Inflammatory macrophage (primary cell): ENCODE measurements around the gene SPATA46.
A peak's percentile ranks its signal among the peaks of the same experiment; 100 is the strongest.

Experiments
- DNase-seq, 2 donors: peaks; one replicate each; pipeline ENCODE4 v3.0.0-alpha.2; 2020 to 2022

Gene SPATA46

DNA sequence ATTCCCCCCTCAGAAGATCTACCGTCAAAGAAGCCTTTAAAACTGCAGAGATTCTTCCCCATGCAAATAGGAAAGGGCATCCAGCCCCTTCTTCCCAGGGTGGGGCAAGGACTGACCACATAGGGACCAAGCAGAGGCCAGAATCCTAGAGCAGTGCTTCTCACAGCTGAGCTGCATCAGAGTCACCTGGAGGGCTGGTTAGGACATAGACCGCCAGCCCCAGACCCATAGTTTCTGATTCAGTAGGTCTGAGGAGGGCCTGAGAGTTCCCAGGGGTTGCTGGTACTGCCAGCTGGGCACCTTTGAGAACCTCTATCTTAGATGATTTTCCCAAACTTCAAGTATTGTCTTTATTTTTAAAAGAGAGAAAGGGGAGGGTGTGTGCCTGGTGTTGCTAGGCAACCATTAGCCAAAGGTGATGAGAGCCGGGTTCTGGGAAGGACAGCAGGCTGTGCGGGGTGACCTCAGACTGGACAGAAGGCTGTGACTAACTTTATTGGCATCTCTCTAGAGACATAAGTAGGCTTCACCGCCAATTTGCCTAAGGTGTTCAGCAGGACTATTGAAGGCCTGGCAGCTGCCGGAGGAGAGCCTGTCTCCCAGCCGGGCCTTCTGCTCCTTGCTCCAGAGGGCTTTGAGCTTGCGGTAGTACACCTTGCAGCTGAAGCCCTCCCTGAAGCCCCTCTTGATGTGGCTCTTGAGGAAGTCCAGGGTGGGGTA is 3.0 kb downstream of the SPATA46 start:
- DNase-seq: no peak

DNA sequence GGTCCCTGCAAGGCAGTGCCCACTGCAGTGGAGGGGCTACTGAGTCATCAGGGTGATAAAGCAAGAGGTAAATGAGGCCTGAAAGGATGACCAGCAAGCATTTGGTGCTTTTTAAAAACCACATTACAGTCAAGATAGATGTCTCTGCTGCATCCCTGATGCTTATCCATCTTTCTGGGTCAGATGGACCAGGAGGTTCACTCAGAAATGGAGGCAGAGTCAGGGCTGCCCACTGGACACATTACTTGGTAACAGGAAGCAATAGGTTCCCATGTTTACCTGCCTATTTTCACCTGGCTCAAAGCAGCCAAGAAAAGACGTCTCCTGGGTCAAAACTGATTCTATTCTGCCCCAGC is 3.6 kb downstream of the SPATA46 start:
- DNase-seq: no peak

DNA sequence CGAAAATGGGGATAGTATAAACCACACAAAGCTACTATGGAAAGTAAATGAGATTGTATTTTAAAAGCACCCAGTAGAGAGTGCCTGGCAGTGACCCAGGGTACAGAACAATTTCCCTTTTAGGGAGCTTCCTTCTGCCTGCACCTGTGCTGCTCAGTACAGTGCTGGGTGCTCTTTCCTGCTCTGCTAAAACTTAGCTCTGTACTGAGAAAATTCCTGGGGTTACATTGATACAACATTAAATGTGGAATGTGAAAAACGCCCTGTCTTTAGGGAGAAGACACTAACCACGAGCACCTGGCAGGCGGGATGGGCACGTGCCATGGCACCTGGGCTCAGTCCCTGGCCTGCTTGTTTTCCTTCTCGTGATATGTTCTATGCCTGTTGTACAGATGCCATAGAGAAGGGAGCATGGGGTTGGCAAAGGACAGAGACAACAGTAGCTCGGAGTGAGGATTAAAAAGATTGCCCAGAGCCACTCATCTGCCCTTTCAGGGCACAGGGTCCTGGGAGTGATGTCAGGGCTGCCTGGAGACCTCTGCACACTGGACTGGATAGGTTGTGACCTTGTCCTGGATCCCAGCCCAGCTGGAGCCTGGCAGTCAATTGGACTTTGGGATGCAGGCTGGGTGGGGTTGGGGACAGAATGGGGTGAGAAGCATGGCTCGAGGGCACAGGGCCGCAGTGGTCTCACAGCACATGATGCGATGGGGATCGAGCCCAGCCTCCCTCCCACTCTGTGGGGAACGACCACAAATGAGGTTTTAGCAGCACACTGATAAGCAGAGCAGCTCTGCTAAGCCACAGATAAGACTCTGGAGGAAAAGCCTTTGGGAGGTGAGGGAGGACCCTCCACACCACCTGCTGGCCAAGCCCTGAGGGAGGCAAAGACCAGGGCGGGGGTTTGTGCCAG is 4.2 kb downstream of the SPATA46 start:
- no peak for DNase-seq

DNA sequence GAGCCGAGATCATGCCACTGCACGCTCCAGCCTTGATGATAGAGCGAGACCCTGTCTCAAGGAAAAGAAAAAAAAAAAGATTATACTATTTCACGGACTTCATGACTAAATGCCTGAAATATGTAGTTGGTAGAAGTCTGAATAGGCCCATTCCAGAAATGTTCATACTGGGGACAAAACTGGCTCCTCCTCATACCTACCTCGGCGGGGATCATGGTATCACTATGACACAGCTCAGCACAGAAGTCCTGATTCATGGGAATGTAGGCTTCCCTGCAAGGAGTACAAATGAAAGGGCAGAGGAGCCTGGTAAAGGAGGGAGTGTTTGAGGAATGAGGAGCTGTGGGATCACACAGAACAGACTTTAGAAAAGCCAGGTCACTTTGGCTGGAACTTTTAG is 5.0 kb downstream of the SPATA46 start:
- no peak for DNase-seq

DNA sequence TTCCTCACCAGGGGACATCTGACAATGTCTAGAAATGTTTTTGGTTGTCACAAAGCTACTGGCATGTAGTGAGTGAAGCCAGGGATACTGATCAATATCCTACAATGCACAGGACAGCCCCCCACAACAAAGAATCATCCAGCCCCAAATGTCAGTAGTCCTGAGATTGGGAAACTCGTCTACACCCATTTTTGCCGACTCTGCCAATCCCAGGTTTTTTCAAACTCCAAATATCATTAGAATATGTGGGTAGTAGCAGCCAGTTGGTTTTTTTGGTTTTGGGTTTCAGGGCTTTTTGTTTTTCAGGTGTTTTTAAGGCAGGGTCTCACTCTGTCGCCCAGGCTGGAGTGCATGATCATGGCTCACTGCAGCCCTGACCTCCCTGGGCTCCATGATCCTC is 5.9 kb downstream of the SPATA46 start:
- DNase-seq: no peak

DNA sequence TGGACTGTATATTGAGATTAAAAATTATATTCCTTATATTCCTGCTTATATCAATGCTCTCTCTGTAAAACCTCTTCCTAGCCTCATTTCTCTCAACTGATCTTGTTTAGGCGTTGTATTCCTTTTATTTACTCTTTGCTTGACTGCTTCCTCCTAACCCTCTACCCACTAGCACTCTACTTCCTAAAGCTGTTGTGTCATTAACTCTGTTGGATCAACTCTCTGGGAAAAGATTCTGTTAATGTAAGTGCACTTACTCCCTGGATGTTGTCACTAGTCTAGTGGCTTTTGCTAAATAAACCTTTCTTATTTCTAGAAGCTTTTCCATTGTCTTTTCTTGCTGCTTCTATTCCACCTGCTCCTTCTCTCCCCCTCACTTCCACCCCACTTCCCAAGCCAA is 6.5 kb downstream of the SPATA46 start:
- DNase-seq: no peak

DNA sequence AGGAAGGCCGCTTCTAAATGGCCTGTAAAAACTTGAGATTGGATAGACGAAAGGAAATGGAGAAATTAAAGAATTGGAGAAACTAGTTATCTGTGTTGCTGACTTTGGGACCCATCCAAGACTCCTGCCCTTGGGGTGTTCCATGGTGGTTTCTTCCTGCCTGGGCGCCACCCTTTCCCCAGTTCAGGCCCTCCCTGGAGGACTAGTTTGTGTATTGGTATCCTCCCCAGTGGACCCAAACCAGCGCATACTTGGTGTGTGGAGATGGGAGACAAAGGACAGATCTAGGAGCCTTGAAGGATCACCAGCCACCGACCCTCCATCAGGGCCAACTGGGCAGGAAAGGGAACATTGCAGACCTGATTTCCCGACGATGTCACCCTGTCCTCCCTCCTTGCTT is 7.1 kb downstream of the SPATA46 start:
- no peak for DNase-seq

DNA sequence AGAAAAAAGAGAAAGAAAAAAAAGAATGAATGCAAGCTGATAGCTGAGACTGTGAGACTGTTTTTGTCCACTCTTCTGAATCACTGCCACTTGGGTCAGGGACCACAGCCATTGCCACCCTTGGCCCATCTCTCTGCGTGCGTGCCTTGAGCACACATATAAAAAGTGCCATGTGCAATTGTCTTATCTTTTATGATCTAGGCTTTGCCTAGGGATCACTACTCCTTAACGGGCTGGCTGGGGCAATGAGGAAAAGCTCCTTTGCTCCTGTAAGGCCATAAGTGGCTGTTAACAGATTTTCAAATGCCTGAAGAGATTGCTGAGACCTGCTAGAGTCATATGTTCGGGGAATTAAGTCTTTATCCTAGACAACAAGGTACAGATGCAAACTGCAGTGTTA is 8.2 kb downstream of the SPATA46 start:
- DNase-seq: no peak

DNA sequence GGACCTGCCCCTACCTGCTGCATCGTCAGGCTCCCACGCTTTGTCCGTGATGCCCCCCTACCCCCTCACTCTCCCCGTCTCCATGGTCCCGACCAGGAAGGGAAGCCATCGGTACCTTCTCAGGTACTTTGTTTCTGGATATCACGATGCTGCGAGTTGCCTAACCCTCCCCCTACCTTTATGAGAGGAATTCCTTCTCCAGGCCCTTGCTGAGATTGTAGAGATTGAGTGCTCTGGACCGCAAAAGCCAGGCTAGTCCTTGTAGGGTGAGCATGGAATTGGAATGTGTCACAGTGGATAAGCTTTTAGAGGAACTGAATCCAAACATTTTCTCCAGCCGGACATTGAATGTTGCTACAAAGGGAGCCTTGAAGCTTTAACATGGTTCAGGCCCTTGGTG is 8.9 kb downstream of the SPATA46 start:
- no peak for DNase-seq

DNA sequence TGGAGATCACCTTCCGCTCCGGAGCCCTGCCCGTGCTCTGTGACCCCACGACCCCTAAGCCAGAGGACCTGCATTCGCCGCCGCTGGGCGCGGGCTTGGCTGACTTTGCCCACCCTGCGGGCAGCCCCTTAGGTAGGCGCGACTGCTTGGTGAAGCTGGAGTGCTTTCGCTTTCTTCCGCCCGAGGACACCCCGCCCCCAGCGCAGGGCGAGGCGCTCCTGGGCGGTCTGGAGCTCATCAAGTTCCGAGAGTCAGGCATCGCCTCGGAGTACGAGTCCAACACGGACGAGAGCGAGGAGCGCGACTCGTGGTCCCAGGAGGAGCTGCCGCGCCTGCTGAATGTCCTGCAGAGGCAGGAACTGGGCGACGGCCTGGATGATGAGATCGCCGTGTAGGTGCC is 9.6 kb downstream of the SPATA46 start:
- DNase-seq: no peak

DNA sequence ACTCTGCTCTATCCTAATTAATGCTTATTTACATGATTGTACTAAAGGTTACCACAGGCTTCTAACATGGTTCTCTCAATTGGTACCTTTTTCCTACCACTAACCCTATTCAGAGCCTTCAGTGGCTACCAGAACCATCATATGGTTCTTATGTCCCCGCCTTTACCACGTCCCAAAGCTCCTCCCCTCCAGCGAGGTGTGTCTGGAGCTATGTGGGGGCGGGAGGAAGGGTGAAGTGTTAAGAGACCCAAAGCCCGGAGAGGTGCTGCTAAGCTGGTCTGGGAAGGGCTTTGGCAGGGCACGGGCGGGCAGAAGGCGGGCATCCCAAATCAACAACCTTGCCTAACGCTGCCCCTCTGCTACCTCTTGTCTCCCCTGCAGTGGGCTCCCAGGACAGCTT is 10.0 kb downstream of the SPATA46 start:
- DNase-seq: no peak

DNA sequence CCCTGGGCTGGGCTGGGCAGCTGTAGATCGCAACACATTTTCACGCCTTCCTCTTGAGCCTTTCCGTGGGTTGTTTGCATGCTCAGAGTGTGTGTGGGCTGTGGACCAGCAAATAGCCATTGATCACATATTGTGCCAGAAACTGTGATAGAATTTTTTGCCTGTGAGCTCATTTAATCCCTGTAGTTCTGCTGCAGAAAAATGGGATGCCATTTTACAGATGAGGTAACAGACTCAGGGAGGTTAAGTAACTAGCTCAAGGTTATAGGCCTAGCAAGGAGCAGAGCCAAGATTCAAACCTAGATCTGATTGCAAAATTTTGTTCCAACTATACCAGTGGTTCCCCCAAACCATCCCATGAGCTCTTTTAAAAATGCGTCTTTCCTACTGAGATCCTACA is 10.5 kb downstream of the SPATA46 start:
- DNase-seq: no peak

DNA sequence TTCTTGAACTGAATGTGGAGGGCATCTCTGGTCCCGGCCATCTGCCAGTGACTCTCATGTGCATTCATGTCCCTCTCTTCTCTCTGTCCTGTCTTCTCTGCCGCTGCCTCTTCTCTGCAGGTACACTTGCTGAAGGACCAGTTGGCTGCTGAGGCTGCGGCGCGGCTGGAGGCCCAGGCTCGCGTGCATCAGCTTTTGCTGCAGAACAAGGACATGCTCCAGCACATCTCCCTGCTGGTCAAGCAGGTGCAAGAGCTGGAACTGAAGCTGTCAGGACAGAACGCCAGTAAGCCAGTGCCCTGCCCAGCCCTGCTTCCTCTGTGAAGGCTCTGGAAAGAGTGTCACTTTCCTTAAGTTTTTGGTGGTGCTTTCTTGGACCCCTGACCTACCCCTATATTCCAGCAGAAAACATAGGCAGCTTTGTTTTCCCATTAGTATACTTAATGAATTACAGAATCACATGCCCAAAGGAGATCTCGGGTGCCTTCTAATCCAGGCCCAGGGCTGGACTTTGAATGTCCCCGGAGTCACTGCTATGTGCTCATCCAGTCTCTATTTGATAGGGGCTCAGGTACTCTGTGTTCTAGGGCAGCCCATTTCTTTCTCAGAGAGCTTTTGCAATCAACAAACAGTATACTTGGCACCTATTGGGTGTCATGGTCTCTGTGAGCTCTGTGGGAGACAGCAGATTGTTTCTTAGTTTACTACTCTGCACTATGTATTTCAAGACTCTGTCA is 11.2 kb downstream of the SPATA46 start:
- no peak for DNase-seq

DNA sequence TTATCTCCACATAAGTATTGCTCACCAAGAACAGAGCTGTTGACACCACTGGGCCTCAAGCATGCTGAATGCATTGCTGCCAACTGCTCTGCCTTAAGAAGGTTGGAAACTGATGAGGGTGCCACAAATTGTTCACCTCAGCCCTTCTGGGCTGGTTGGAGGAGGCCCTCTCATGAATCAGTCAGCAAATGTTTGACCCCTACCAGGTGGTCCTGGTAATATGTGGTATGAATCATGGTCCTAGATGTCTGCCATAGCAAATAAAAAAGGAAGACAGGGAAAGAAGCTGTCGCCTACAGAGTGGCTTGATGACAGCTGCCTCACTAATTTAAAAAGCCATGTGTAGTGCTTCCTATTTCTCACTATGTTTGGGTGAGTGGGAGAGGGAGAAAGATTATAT is 12.2 kb downstream of the SPATA46 start:
- DNase-seq: peak in 1 of 2 donors; percentile 43

DNA sequence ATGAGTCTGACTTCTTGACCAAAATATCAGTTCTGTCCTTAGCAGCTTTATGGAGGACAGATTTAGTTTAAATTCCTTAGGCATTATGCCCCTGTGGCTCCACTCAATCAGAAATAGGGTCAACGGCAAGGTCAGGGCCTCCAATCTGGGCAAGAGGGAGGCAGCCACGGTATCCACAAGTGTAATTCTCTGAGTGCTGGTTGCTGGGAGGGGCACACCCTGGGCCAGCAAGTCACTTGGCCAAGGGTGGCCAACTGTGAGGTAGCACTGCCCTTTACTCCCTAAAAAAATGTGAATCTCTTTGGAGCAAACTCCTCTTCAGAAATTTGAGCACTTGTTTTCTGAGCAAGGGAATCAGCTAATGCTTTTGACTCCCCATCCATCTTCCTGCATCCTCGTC is 12.8 kb downstream of the SPATA46 start:
- DNase-seq: no peak

DNA sequence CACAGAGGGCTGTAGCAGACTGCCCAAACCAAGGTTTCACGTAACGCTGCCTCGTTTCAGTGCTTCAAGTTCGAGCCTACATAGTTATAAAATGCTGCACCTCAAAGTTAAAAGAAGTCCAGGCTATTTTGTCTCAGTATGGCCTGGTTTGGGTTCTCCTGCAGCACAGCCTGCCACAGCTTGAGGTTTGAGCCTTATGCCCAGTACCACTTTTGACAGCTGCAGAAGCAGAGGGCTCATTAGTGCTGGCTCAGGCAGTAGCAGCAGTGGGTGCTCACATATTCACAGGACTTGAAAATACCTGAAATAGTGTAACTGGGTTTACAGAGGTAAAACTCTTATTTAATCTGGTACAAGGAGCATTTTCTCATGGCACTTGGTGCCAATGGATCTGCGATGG is 15.3 kb downstream of the SPATA46 start:
- DNase-seq: no peak

DNA sequence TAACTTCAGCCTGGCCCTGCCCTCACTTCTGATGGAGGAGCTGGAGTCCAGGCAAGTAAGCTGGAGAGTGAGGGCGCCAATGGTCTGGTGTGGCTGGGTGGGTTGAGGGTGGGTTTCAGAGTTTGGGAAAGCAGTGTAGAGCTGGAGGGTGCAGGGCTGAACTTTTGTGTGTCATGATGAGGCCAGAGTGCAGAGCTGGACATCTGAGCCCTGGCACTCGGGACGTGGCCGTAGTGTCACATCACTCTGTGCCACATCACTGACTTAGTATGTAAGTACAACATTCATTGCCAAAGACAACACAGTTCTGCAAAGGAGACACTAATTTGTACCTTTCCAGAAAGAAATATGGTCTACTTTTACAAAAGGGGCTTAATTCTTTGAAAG is 15.8 kb downstream of the SPATA46 start:
- DNase-seq: no peak

DNA sequence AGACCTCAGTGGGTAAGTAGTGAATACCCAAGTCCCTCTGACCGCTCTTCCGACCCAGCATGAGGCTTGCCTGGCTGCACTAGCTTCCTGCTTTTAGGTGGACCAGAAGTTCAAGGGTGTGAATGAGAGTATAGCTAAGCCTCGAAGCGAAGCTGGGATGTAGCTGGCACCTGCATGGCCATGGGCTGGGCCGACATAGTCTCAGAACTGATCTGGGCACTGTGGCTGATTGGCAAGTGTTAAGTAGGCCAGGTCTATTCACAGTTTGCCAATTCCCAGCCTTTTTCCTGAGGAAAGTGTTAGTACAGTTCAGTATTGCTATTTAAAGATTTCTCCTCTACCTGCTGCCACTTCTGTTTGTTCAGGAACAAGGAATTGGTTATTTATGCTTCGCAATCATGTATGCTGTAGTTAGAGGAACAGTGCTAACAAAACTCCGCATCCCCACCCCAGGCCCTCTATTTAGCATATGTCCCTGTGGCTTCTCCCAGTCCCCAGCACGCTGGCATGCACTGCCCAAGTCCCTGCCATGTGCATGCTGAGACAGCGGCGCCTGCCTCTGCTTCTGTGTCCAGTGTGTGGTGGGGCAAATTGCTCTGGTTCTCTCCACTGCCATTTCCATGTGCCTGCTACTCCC is 16.3 kb downstream of the SPATA46 start:
- DNase-seq: no peak

DNA sequence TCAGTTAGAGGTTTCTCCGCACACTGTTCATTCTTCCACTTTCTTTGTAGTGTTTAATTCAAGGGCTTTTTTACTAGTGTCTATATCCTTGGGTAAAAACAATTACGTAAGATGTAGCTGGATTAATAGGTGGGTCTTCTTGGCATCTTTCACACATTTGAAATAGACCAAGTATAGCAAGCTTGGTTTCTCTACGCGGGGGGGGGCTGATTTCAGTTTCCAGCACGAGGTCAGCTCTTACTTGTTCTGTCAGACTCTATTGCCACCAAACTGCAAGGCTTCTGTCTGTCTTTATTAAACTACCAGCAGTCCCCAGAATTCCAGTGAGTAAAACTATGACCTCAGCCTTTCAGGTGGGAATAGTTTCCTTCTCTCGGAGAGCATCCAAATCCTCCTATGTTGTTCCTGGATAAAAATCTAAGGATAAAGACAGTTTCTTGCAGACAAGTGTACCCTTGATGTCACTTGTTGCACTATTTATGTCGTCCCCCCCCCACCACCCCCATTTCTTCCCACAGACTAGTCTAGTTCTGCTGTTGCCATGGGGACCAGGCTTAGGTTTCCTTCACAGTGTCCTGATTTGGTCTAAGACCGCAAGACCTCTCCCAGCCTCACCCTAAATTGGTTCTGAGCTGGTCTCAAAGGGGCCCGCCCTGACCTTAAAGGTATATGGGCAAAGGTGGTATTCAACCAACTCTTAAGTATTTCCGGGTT is 17.0 kb downstream of the SPATA46 start:
- DNase-seq: no peak

DNA sequence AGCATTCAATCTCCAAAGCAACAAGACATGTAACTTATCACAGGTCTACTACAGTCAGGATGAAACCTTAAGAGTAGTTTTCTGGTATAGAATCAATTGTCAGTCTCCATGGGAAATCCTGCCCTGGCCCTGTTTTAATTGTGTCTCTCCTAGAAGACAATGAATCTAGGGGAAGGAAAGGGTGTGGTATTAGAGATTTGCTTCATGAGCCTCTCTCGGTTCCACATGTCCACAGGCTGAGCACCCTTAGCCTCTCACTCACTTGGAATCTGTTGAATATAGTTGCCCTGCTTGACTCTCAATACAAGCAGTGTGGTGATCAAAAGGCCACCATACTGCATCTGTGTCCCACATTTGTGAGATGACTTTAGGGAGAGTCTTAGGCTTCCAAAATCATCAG is 17.7 kb downstream of the SPATA46 start:
- DNase-seq: no peak

DNA sequence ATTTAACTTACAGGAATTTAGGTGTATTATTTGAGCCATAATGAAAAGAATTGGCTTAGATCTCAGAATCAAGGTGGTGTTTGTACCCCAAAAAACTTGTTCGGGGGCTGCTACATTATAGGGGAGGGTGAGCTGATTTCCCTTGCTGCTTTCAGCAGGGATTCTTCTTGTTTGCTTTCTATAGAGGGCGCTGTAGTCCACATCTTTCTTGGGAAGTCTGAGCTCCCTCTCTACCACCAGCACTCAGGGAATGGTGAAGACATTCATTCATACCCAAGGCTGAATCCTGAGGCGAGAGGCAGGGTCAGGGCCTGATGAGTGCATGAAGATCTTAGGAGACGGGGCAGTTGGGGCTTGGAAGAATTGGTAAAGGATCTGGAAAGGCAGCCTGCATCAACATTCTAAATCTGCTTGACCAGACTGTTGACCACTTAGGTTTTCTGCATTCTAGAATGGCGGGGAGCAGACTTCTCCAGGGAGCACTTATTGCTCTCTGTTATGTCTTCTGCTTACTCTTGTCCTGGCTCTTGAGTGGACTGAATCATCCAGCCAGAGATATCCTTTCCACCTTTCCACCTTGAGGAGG is 18.9 kb downstream of the SPATA46 start:
- peak; percentile 24 to 27 for DNase-seq

DNA sequence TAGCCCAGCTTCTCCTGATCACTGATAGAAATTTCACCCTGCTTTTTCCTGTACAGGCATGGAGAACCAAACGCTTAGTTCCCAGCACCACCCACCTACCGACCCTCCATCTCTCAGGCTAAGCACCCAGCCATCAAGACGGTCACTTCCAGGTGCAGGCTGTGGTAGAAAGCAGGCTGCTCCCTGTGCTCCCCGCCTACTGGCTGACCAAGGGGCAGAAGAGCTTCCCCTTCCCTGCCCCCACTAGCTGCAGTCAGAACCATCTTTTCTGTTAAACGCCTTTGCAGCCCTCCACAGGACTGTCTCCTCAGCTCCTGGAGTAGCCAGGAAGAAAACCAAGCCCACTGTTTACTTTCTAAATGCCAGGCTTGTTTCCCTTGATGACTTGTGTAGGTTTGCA is 23.0 kb downstream of the SPATA46 start:
- peak; percentile 13 to 24 for DNase-seq
